ENCODE data around the gene ST6GALNAC6. TPM values are rescaled to one million over a fixed set of nuclear protein-coding genes. Genes with fewer than 3 reads are reported as not detected.
A peak's percentile ranks its signal among the peaks of the same experiment; 100 is the strongest.

ST6GALNAC6 gene, protein sequence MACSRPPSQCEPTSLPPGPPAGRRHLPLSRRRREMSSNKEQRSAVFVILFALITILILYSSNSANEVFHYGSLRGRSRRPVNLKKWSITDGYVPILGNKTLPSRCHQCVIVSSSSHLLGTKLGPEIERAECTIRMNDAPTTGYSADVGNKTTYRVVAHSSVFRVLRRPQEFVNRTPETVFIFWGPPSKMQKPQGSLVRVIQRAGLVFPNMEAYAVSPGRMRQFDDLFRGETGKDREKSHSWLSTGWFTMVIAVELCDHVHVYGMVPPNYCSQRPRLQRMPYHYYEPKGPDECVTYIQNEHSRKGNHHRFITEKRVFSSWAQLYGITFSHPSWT
- total RNA-seq = 25.6 and 31.1 TPM in 2 replicates

DNA sequence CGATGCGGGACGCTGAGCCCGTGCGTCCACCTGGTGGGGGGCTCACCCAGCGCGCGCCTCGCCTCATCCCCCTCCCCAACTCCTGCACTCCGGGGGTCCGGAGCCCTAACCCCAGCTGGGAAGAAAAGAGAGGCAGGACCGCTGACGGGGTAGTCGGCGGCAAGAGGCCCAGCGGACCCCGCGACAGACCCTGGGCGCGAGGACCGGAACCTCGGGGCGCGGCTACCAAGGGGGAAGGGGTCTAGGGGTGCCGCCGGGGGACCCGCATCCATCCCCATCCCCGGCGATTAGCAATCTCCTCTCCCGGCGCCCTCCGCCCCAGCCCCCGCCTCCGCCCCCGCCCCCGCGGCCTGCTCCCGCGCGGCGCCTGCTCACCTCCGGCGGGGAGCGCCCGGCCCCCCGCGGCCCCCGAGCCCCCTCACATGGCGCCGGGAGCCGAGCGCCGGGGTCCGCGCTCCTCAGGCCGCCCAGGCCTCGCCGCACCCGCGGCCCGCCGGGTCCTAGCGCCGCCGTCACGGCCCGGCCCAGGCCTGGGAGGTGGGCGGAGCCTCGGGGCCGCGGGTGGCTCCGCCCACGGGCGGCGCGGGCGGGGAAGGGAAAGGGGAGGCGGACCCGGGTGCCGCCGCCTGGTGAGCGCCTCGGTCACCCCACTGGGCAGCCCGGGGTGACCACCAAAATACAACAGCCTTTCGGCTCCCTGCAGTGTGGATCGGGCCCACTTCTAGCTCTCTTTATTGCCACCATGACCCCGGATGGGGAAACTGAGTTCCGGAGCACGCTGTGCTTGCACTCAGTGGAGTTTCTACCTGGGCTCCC is at the start of gene ST6GALNAC6:
Gene ST6GALNAC6, minus strand, starts transcription at position 476 of the 816 bp plus-strand sequence. CDS start 1,622 bp downstream, outside the sequence.
- no peak for DNase-seq (ENCODE audit: low read depth)
- peak within 1 kb of the TSS; percentile 89 for H3K4me3 ChIP-seq (ENCODE audit: low read depth, low read length)
- no peaks in the 10 kb centered on the region for H3K27me3 ChIP-seq (ENCODE audit: control insufficient read depth, insufficient read depth, low read length)
- H3K36me3 ChIP-seq (ENCODE audit: control insufficient read depth, insufficient read depth, low read length) = peaks cover 1% of the 10 kb centered on the region
- TF ChIP-seq, protein P1, sequence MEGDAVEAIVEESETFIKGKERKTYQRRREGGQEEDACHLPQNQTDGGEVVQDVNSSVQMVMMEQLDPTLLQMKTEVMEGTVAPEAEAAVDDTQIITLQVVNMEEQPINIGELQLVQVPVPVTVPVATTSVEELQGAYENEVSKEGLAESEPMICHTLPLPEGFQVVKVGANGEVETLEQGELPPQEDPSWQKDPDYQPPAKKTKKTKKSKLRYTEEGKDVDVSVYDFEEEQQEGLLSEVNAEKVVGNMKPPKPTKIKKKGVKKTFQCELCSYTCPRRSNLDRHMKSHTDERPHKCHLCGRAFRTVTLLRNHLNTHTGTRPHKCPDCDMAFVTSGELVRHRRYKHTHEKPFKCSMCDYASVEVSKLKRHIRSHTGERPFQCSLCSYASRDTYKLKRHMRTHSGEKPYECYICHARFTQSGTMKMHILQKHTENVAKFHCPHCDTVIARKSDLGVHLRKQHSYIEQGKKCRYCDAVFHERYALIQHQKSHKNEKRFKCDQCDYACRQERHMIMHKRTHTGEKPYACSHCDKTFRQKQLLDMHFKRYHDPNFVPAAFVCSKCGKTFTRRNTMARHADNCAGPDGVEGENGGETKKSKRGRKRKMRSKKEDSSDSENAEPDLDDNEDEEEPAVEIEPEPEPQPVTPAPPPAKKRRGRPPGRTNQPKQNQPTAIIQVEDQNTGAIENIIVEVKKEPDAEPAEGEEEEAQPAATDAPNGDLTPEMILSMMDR (IDR thresholded peaks at IDR 0.05; ENCODE audit: insufficient read depth, low read length, poor library complexity, severe bottlenecking) = no peak

DNA sequence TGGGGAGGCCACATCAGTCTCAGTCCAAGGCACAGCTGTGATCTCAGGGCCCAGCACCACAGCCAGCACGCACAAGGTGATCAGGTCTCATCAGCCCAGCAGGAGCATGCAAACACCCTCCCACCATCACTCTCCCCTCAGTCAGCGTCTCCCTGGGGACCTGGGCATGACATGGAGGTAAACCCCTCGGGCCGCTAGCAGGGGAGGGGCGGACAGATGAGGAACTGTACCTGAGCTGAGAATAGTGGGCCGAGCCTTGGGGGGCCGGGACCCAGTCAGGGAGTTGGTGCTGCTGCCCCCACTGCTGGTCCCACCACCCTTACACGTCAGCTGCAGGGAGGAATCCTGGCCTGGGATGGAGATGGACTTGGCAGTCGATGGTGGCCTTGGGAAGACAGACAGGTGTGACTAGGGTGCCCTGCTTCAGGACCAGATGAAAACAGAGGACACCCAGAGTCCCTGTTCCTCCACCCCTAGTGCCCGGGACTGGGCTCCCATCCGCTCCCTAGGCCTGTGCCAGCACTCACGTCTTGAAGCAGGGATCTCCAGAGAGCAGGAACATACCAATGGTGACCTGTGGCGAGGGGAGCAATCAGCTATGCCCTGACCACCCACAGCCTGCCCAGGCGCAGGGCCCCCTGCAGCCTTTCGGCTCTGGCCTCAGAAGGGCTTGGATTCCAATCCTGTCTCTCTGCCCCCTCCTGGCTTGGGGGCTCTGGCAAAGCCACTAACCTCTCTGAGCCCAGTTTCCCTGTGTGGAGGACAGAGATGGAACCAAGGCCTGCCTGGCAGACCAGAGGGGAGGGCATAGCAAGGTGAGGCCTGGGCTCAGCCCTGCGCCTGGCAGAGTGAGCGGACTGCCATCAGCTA is 48.7 kb upstream of the ST6GALNAC6 start:
- no peaks in the 10 kb centered on the region for H3K27me3 ChIP-seq (ENCODE audit: control insufficient read depth, insufficient read depth, low read length)
- TF ChIP-seq, protein P1 (IDR thresholded peaks at IDR 0.05; ENCODE audit: insufficient read depth, low read length, poor library complexity, severe bottlenecking) = no peak
- no peaks in the 10 kb centered on the region for H3K36me3 ChIP-seq (ENCODE audit: control insufficient read depth, insufficient read depth, low read length)
- no peak overlapping the region for H3K4me3 ChIP-seq (ENCODE audit: low read depth, low read length)
- DNase-seq (ENCODE audit: low read depth) = no peak

DNA sequence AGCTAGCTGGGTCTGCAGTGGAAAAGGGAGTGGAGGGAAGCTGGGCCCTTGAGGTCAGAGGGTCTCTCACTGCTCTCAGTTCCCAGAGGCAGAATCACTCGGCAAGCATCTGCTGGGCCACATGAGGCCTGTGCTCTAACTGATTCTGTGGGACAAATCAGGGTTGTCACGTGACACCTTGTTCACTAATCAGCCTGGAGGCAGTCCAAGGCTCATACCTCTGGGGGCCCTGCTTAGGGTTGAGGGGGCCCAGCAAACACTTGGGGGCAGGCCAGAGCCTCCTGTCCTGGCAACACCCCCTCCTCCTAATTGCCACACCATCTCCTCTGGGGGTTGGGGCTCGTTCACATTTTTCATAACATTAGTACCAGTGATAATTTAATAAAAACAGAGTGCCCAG is 47.3 kb upstream of the ST6GALNAC6 start:
- no peak for DNase-seq (ENCODE audit: low read depth)
- Histone ChIP-seq H3K36me3 (ENCODE audit: control insufficient read depth, insufficient read depth, low read length) (no peaks in the 10 kb centered on the region), H3K27me3 (ENCODE audit: control insufficient read depth, insufficient read depth, low read length) (no peaks in the 10 kb centered on the region), H3K4me3 (ENCODE audit: low read depth, low read length) (no peak overlapping the region)
- TF ChIP-seq, protein P1 (IDR thresholded peaks at IDR 0.05; ENCODE audit: insufficient read depth, low read length, poor library complexity, severe bottlenecking) = no peak

DNA sequence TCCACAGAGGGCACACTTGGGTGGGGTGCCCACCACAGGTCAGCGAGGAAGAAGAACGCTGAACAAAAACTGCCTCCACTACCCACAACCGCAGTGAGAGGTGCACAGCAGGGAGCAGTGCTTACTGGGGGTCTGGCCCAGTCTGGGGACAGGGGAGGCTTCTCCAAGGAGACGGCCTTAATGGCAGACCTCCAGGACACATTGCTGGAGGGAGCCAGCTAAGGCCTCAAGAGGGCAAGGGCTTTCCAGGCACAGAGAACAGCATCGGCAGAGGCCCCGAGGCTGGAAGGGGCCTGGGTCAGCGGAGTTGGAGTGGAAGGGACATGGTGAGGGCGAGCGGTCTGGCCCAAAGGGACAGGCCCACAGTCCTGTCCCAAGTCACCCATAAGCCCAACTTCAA is 46.5 kb upstream of the ST6GALNAC6 start:
- no peak overlapping the region for H3K4me3 ChIP-seq (ENCODE audit: low read depth, low read length)
- H3K36me3 ChIP-seq (ENCODE audit: control insufficient read depth, insufficient read depth, low read length) = no peaks in the 10 kb centered on the region
- TF ChIP-seq, protein P1 (IDR thresholded peaks at IDR 0.05; ENCODE audit: insufficient read depth, low read length, poor library complexity, severe bottlenecking) = no peak
- no peak for DNase-seq (ENCODE audit: low read depth)
- no peaks in the 10 kb centered on the region for H3K27me3 ChIP-seq (ENCODE audit: control insufficient read depth, insufficient read depth, low read length)

DNA sequence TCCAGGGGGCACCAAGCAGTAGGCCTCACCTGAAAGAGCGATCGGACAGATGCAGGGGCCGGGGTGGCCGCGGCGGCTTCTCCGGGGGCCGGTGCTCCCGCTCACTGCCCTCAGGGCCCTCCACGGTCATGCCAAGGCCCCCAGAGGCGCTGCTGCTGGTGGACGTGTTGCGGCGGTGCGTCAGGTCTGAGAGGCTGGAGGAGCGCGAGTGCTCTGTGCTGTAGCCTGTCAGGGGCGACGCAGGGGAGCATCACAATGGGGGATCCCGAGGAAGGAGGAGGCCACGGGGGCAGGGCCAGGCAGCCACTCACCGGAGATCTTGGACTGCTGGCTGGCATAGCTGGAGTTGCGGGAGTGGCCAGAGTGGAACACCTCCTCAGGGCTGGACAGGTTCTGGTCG is 45.9 kb upstream of the ST6GALNAC6 start:
- no peak for DNase-seq (ENCODE audit: low read depth)
- Histone ChIP-seq H3K36me3 (ENCODE audit: control insufficient read depth, insufficient read depth, low read length) (no peaks in the 10 kb centered on the region), H3K4me3 (ENCODE audit: low read depth, low read length) (no peak overlapping the region), H3K27me3 (ENCODE audit: control insufficient read depth, insufficient read depth, low read length) (no peaks in the 10 kb centered on the region)
- TF ChIP-seq, protein P1 (IDR thresholded peaks at IDR 0.05; ENCODE audit: insufficient read depth, low read length, poor library complexity, severe bottlenecking) = no peak

Measured in kidney epithelial cell (primary cell).